Hepatic stellate cell (primary cell): ENCODE measurements around the gene NSG1.

ENCODE experiments used
- DNase-seq: peaks from one replicate; pipeline ENCODE4 v3.0.0; 2011; ENCODE audit warnings: low spot score

The NSG1 gene

DNA sequence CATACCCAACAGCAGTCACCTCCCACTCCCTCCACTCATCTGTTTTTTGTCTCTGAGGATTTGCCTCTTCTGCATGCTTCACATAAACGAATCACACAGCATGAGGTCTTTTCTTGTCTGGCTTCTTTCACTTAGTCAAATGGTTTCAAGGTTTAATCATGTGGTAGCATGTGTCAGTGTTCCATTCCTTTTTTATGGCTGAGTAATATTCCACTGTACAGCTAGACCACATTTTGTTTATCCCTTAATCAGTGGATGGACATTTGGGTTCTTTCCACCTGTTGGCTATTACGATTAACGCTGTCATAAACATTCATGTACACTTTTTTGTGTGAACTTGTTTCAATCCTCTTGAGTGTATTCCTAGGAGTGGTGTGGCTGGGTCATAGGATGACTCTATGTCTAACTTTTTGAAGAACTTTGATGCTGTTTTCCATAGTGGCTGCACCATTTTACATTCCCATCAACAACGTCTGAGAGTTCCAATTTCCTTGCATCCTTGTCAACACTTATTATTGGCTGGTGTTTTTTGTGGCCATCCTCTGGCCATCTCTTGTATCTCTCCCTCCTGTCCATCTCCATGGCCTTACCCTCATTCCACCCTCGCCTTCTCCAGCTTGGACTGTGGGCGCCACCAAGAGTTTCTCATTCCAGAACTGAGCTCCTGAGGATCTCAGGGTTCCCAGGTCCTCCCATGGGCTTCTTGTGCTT, 12.4 kb upstream of the NSG1 start:
- DNase-seq: no peak

DNA sequence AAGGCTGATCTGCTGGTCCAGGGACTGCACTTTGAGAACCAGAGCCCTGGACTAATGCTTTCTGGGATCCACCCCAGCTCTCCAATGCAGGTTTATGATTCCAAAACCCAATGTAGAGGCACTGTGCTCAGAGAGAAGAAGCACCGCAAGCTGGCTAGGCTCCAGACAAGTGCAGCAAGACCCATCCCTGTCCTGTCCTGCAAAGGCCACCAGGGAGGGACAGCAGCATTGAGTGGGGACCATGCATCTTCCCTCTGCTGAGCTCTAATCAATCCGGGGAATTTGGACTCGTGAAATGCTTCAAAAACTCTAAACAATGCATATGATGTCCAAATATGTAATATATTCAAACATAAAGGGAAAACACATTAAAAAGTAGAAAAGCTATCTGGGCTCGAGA, 10.8 kb upstream of the NSG1 start:
- DNase-seq: no peak

- DNase-seq: no peak
Observed at GRCh38 chr4:4377191-4377590, 9.7 kb upstream of the NSG1 start.

DNA sequence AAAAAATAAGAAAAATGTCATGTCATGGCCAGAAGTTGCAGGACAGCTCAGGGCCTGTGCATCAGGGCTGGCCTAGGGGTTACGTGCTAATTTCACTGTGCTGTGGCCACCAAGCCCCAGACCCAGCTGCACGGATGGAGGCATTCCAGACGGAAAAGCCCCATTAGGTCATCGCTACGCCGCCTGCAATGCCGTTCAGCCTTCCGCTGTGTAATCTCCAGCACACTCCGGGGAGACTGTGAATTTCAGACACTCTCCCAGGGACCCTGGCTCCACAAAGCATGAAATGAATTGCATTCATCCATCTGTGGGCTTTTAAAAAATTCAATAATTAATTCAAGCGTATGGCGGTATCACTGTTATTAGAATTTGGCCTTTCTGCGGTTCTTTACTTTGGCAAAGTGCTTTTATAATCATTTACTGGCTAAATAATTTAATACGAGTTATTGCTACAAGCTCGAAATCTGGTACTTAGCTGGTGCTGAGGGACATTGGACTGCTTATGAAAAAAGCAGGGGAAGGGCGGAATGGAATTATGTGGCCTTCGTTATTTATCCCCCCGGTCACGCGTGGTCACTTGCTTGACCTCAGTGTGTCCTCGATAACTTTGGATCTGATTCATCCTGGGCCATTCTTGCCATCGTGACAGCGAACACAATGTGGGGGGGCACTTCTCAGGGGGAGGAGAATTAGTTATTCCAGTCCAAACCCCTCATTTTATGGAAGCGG, 9.0 kb upstream of the NSG1 start:
- no peak for DNase-seq

GRCh38 chr4:4379540-4380087, 7.3 kb upstream of the NSG1 start:
- no peak for DNase-seq

GRCh38 chr4:4383085-4383484, 3.8 kb upstream of the NSG1 start:
- DNase-seq: no peak

- DNase-seq: no peak
Observed at GRCh38 chr4:4384837-4385236, 2.1 kb upstream of the NSG1 start.

DNA sequence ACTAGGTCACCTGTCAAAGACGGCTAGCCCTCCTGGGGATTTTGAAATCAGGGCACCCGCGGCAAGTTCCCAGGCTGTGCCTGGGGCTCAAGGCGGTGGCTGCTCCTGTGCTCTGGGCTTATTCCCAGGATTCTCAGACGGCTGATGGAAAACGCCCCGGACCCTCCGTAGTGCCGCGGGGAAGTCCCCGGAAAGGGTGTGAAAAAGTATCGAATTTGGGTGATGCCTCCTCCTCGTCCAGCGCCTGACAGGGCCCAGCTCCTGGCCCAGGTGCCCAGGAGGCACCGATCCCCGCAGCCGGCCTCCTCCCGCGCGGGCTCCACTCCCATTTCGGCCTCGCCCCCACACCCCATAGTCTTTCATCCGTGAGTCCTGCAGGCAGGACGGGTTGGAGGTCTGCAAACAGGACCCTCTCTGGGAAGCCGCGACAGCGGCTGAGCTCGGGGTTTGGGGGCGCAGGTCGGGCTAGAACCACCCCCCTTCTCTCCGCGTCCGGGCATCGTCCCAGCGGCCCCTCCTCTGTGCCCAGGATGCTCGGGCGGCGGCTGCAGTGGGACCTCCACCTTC, 1.1 kb upstream of the NSG1 start:
- no peak for DNase-seq

- no peak for DNase-seq
Observed at GRCh38 chr4:4386296-4386735, 586 bp upstream of the NSG1 start.

- no peak for DNase-seq
Observed at GRCh38 chr4:4387531-4388310, 819 bp downstream of the NSG1 start.

GRCh38 chr4:4388311-4388790, 1.4 kb downstream of the NSG1 start:
- no peak for DNase-seq

DNA sequence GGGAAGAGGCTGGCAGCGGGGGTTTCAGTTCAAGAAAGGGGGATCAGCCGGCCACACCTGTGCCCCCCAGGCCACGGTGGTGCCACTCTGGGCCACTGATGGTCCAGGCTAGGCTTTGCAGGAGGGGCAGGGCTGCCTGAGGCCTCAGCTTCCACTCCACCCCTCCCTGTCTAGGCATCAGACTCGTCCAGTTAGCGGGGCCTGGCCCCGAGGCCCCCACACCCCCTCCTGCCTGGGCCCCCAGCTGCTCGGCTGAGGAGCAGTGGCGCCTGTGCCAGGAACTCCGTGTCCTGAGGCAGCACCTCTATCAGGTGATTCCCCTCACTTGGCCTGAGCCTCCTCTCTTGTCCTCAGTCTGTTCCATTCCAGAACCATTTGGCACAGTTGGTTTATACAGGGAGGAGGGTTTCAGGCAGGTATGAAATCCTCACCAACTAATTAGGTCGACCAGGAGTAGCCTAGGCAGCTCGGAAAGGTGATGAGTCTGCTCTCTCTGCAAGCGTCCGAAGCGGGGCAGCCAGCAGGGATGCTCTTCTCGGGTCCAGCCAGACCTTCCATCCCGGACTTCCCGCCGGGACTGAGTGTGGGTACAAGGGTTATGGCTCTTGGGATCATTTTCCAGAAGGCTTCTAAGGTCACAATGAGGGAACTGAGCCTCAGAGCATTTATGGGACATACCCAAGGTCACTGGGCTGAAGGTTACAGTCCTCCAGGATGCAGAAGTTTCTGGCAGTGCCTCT, 2.1 kb downstream of the NSG1 start:
- DNase-seq: no peak

DNA sequence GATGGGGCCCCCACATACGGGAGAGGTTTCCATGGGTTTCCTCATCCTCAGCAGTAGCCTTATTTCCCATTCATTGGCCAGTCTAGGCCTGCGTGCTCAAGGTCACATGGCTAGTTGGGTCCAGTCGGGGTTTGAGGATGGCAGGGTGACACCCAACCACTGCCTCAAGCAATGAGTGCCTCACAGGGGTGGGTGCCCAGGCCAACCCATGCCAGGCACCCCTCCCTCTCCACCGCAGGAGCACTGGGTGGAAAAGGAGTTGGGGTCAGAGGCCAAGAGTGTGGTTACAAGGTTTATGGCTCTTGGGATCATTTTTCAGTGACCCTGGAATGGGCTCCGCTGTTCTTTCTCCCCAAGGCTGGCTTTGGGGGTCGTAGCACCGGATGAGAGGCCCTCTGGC, 3.1 kb downstream of the NSG1 start:
- no peak for DNase-seq

DNA sequence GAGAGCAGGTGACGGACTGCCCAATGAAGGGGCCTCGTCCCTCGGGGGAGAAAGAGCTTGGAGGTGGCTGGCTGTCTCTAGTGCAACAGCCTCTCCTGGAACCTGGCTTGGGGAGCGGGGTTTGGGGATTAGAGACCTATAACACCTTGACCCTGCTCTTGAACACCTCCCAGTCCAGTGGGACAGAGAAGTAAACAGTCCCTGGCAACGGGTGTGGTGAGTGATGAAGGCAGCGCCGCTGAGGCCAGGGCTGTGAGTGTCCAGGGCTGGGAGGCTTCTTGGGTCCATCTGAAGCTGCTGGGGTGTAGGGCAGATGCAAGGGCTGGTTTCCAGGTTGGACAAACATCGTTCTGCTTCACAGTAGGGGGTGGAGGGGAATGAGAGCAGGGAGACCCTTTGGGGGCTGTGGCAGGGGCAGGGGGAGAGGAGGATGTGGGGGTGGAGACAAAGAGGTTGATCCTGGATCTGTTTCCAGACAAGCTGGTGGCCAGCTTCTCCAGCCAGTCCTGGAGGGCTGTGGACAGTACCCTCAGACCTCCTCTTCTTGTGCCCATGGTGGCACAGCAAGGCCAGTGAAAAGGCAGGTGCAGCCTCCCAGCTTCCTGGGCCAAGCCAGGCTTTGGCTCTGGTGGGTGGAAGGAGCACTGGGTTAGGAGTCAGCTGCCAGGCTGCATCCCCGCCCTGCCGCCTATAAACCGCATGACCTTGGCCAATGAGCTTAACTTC, 3.8 kb downstream of the NSG1 start:
- DNase-seq: no peak

- no peak for DNase-seq
Observed at GRCh38 chr4:4391866-4392265, 5.0 kb downstream of the NSG1 start.

- no peak for DNase-seq
Observed at GRCh38 chr4:4392501-4393183, 5.7 kb downstream of the NSG1 start.

DNA sequence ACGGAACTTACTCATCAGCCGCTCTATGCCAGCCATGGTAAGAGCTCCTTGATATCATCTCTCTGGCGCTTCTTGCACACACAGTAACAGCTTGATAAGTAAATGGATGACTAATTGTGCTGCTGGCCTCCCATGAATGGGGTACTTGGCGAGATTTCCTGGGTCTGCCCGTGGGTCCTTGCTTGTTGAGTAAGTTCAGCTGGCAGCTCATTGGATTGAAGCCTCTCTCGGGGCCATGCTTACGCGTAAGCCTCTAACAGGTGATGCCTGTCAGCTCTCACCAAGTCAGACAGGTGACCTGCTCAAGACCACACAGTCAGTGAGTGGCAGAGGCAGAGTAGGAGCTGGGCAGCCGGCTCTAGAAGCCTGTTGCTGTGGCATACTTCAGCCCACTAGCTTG, 7.7 kb downstream of the NSG1 start:
- no peak for DNase-seq

DNA sequence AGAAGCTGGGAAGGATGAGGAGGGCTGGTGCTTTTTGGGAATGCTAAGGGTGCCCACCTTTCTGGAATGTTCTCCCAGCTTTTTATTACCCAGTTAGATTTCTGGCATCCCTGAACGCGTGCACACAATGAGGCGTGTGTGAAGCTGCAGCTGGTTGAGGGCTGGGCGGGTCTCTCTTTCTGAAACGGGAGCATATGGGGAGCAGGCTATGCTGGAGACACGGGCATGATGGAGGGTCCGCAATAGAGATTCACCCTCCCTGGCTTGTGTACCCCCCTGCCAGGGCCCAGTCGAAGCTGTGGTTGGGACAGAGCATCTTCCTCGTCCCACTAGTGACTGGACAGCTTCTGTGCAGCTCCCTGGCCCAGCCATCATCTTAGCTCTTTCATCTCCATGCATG, 8.5 kb downstream of the NSG1 start:
- DNase-seq: no peak

DNA sequence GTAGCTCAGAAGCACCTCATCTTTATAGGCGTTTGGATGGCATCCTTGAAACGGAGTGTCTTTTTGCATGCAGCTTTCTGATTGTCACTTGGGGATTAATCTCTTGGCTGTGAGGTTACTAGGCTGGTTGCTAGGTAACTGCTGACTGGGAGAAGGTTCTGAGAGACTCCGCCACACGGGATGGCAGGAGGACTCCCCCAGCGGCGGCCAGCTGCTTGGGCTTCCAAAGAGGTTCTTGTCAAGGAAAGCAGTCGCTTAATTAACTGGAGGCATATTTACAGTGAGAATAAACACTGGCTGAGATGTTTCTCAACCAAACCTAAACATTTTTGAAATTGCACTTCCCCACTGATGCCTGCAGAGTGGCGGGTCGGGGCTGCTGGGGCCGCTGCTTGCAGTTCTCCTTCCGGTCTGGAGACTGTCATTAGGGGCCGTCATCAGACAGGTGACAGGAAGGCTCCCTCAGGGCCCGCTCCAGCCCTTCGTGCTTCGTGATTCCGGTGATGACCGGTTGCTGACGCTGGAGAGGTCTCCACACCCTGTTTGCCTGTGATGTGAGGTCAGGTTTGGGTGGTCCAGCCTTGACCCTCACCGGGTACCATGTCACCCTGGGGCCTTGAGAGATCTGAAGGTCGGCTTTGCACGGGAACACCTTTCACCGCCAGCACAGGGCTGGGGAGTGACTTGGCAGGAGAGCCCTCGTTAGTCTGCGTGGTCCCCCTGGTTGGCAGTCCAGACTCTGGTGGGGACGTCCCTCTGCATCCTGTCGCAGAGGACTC, 9.1 kb downstream of the NSG1 start:
- DNase-seq: peak; percentile 62
